GM12873 (cell line): ENCODE results near the gene UST.

Experiments used
- TF ChIP-seq, protein P1 (sequence below): IDR thresholded peaks from 2 replicates; pipeline ENCODE4 v1.5.1; 2012; ENCODE audit warnings: low read depth, mild to moderate bottlenecking, moderate library complexity, low read length, control low read depth; ENCODE audit not compliant: insufficient read depth; ENCODE audit errors: missing control alignments

Gene UST

DNA sequence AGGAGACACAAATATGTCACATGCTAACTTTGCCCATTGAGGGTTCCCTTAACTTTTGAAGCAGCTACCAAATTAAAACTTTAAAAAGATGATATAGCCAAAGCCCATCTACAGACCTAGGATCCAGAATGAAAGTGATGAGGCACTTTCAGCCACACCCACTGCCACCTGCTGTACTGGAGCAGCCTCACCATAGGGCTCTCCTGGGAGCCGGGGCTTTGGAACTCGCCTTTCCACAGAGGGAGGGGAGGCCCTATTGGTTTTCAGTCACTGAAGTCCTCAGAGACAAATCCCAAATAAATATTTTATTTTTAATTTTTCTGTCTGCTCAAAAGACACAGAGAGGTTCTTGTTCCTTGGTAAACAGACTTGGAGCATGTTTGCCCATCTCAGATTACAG is 332.6 kb downstream of the UST start:
- TF ChIP-seq, protein P1, sequence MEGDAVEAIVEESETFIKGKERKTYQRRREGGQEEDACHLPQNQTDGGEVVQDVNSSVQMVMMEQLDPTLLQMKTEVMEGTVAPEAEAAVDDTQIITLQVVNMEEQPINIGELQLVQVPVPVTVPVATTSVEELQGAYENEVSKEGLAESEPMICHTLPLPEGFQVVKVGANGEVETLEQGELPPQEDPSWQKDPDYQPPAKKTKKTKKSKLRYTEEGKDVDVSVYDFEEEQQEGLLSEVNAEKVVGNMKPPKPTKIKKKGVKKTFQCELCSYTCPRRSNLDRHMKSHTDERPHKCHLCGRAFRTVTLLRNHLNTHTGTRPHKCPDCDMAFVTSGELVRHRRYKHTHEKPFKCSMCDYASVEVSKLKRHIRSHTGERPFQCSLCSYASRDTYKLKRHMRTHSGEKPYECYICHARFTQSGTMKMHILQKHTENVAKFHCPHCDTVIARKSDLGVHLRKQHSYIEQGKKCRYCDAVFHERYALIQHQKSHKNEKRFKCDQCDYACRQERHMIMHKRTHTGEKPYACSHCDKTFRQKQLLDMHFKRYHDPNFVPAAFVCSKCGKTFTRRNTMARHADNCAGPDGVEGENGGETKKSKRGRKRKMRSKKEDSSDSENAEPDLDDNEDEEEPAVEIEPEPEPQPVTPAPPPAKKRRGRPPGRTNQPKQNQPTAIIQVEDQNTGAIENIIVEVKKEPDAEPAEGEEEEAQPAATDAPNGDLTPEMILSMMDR = no peak

DNA sequence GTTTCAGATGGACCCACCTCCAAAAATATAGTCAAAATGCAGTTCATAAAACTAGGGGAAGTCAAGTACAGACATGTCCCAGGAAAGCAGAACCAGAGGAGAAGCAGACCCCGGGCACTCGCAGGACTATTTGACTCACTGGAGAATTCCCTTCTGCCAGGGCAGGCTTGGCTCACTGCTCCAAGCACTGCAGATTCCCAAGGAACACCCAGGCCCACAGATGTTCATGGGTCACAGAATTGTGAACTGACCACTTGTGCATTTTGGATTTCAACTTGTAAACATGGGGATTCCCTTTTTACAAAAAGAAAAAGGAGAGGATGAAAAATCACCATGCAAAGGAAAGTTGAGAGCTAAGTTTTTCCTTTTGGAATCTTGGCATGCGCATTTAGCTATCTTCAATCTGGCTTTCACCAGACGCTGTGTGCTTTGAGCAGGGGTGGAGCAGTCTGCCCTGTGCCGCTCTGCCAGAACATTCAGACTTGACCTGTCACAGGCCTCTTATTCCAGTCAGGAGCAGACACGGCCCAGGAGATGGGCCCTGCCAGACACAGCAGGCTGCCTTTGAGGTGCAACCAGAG is 333.2 kb downstream of the UST start:
- TF ChIP-seq, protein P1 = no peak

DNA sequence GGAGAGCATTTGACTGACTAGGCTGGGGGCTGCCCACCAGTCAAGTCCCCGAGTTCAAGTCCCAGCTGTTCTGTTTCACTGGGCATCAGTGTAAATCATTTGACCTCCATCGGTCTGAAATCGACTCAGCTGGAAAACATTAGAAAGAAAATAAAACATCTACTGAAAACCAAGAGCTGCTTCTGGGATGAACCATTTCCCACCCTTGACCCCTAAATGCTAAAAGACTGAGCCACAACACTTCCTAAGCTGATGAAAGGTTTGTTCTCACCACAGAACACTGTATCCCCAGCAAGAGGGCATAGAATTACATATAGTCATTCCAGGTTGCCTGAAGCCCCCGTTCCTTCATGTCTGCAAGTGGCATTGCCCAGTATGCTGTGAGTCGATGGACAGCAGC is 333.7 kb downstream of the UST start:
- TF ChIP-seq, protein P1 = no peak

DNA sequence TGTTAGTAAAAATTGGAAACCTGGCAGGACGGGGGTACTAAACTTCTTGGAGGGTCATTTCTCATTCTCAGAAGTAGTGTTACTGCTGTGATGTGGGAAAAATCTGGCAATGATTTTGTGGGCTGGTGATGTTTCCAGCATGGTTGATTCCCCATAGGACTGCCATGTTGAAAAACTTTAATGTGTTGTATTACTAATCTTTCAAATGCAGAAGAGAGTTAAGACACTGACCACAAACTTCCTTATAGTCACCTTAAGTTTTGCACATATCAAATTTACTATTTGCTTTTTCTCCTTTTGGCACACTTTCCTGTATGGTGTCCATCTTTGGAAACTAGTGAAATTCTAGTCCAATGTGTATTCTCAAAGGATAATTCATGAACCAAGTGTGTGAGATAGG is 334.5 kb downstream of the UST start:
- TF ChIP-seq, protein P1 = no peak

DNA sequence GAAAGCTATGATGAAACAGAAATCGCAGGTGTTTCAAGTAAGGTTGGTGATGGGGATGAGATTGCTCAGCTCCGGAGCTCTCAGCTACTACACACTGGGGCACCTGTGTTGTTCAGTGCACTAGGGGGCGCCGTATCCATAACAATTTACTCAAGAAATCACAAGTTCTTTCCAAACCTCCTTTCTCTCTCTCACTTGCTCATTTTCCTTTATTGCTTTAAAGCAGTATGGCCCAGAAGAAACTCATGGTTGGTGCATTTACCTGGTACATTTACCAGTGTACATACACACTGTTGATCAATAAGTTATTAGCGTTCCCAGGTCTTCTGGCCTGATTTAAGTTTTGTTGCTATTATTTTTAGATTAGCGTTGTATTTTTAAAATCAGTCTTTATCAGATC is 335.5 kb downstream of the UST start:
- TF ChIP-seq, protein P1 = peak; percentile 82

DNA sequence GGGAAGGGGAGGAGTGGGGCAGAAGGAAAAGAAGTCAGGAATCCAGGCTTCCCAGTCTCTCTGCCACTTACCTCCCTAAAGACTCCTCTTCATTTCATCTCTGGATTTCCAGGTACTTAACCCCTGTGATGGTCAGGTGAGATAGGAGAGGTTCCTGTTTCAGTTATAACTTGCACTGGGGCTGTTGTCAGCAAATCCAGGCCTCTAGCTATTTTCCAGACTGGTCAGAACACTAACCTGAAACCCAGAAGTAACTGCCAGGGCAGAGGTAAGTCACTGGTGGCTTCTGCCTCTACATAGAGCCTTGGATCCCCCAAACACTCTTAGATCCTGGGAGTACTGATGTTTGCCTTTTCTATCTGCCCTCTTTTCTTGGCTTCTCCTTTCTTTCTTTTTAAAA is 337.2 kb downstream of the UST start:
- TF ChIP-seq, protein P1 = no peak

DNA sequence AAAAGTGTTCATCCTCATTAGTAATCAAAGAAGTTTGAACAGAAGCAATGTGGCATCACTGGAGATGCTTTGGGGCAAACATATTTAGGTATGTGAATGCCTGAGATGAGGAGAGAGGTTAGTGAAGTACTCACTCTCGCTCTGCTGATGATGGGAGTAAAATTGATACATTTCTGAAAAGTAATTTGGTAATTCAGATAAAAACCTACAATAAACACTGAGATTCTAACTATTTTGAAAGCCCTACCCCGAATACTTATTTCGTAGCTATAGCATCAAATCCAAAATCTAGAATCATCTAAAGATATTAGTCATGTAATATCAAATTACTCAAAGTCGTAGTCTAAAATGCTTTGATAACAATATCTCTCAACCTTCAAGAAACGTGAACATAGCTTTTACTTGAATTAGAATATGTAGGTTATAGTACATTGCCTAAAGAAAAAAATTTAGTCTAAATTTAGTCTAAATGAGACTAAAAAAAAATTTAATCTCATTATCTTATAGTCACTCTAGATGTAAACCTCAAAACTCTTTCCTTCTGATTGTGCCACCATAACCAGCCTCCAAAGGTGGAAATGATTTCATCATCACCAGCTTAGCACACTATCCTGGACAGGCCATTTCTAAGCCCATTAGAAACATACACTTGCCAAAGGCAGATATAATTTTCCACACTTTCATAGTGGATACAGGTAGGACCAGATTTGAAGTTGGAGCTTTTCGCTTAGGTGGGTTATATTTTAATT is 338.2 kb downstream of the UST start:
- TF ChIP-seq, protein P1 = no peak
